Muscle layer of colon (tissue), 2 donors: Measurements from ENCODE around the gene SH3GL3.

Experiments
- H3K27ac ChIP-seq: one replicate; pipeline ENCODE4 v1.7.0; 2013; ENCODE audit warnings: low read depth, mild to moderate bottlenecking, low read length, moderate library complexity
- H3K27me3 ChIP-seq, 2 donors: one replicate each; pipeline ENCODE4 v1.7.0; 2013; ENCODE audit warnings: low read length in 2 of 2, mild to moderate bottlenecking in 2 of 2; ENCODE audit not compliant: insufficient read depth in 2 of 2, control insufficient read depth in 1 of 2
- H3K36me3 ChIP-seq: one replicate; pipeline ENCODE4 v1.7.0; 2013; ENCODE audit warnings: mild to moderate bottlenecking, low read length; ENCODE audit not compliant: insufficient read depth
- H3K4me1 ChIP-seq: one replicate; pipeline ENCODE4 v1.7.0; 2013; ENCODE audit warnings: mild to moderate bottlenecking, low read length; ENCODE audit not compliant: insufficient read depth
- H3K4me3 ChIP-seq, 2 donors: one replicate each; pipeline ENCODE4 v1.7.0; 2013; ENCODE audit warnings: low read length in 2 of 2, low read depth in 1 of 2, mild to moderate bottlenecking in 1 of 2, moderate library complexity in 1 of 2
- H3K9ac ChIP-seq: one replicate; pipeline ENCODE4 v1.7.0; 2013; ENCODE audit warnings: low read length
- H3K9me3 ChIP-seq: one replicate; pipeline ENCODE4 v1.7.0; 2013; ENCODE audit warnings: mild to moderate bottlenecking, low read length
- donor health status: abdominal sarcoma.
- donor health status: Adenocarcinoma of cecum.

SH3GL3 gene

DNA sequence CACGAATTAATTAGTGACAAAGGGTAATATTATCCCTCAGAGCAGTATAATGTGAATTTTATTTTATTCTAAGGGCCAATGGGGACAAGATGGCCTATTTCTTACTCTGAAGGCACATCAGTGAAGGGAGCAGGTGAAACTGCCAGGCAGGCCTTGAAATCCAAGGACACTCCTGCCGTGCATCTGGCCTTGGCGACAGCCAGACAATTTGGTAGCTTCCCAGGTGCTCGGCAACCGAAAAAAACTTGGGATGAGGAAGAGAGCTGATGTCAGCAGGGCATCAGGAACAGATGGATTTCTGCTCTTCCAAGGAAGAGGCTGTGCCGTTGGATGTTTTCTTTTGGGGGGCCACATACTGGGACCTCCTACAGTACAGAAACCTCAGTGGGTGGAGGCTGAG, 123.6 kb downstream of the SH3GL3 start:
- Histone ChIP-seq H3K36me3 (no peaks in the 10 kb centered on the region), H3K27ac (no peak overlapping the region), H3K27me3 (no peaks in the 10 kb centered on the region), H3K4me1 (peaks cover 5% of the 10 kb centered on the region), H3K9ac (no peak overlapping the region), H3K4me3 (no peak overlapping the region), H3K9me3 (no peaks in the 10 kb centered on the region)

GRCh38 chr15:83571820-83572707, 124.9 kb downstream of the SH3GL3 start:
- Histone ChIP-seq H3K36me3 (no peaks in the 10 kb centered on the region), H3K4me3 (no peak overlapping the region), H3K4me1 (no peaks in the 10 kb centered on the region), H3K9ac (no peak overlapping the region), H3K27ac (no peak overlapping the region), H3K27me3 (no peaks in the 10 kb centered on the region), H3K9me3 (no peaks in the 10 kb centered on the region)

DNA sequence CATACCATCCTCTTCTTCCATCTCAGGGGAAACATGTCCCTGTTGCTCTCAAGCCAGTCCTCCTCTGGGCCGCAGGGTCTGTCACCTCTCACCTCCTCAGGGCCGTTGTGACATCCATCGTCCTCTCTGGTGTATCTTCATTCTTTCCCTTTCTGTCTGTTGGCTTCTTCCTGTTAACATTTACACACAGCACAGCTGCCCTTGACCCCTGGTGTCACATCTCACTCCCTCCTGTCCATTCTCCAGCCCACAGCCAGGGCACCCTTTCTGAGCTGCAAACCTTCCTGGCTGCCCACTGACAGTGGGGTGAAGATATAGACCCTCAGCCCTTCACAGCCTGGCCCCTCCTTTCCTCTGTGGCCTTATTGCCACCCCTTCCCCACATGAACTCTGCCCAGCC, 127.2 kb downstream of the SH3GL3 start:
- Histone ChIP-seq H3K27ac (no peak overlapping the region), H3K27me3 (no peaks in the 10 kb centered on the region)

GRCh38 chr15:83578691-83579090, 131.6 kb downstream of the SH3GL3 start:
- Histone ChIP-seq H3K9ac (no peak overlapping the region), H3K36me3 (no peaks in the 10 kb centered on the region), H3K27me3 (no peaks in the 10 kb centered on the region), H3K9me3 (no peaks in the 10 kb centered on the region), H3K27ac (no peak overlapping the region), H3K4me1 (no peaks in the 10 kb centered on the region), H3K4me3 (no peak overlapping the region)

More for the DNA sequence above, 127.2 kb downstream of the SH3GL3 start:
- H3K4me1 ChIP-seq: no peaks in the 10 kb centered on the region
- no peak overlapping the region for H3K9ac ChIP-seq
- no peaks in the 10 kb centered on the region for H3K9me3 ChIP-seq
- no peak overlapping the region for H3K4me3 ChIP-seq
- no peaks in the 10 kb centered on the region for H3K36me3 ChIP-seq

GRCh38 chr15:83581381-83581780, 134.2 kb downstream of the SH3GL3 start:
- no peaks in the 10 kb centered on the region for H3K36me3 ChIP-seq
- H3K27ac ChIP-seq: no peak overlapping the region
- no peaks in the 10 kb centered on the region for H3K27me3 ChIP-seq
- no peak overlapping the region for H3K9ac ChIP-seq
- H3K9me3 ChIP-seq: no peaks in the 10 kb centered on the region
- H3K4me1 ChIP-seq: no peaks in the 10 kb centered on the region
- H3K4me3 ChIP-seq: no peak overlapping the region

- Histone ChIP-seq H3K36me3 (no peaks in the 10 kb centered on the region), H3K9ac (no peak overlapping the region), H3K4me3 (no peak overlapping the region), H3K27me3 (no peaks in the 10 kb centered on the region), H3K4me1 (no peaks in the 10 kb centered on the region), H3K27ac (no peak overlapping the region), H3K9me3 (no peaks in the 10 kb centered on the region)
These were observed 135.2 kb downstream of the SH3GL3 start for GRCh38 chr15:83582381-83582780.

- H3K36me3 ChIP-seq: no peaks in the 10 kb centered on the region
- no peaks in the 10 kb centered on the region for H3K9me3 ChIP-seq
- no peak overlapping the region for H3K4me3 ChIP-seq
- no peak overlapping the region for H3K27ac ChIP-seq
- no peaks in the 10 kb centered on the region for H3K4me1 ChIP-seq
- H3K9ac ChIP-seq: no peak overlapping the region
- H3K27me3 ChIP-seq: no peaks in the 10 kb centered on the region
These were observed 138.6 kb downstream of the SH3GL3 start for GRCh38 chr15:83585601-83586335.

DNA sequence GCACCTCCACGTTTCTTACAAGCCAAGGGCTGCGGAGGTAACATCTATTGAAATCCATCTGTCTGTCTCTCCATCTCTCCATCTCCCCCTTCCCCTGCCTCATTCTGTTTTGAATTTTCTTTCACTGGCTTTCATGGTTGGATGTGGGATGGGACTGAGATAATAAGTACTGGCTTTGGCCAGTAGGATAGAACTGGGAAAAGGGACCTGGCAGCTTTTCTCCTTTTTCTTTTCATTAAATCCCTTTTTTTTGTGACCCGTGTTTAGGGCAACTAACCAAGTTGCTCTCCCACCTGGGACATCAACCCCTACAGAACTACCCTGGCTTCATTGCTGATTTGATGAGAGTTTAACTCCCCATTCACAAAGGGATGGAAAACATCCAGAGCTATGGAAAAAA, 139.9 kb downstream of the SH3GL3 start:
- no peaks in the 10 kb centered on the region for H3K27me3 ChIP-seq
- no peak overlapping the region for H3K4me3 ChIP-seq
- H3K27ac ChIP-seq: no peak overlapping the region
- H3K9me3 ChIP-seq: no peaks in the 10 kb centered on the region
- no peak overlapping the region for H3K9ac ChIP-seq
- H3K36me3 ChIP-seq: no peaks in the 10 kb centered on the region
- no peaks in the 10 kb centered on the region for H3K4me1 ChIP-seq

- no peak overlapping the region for H3K27ac ChIP-seq
- no peaks in the 10 kb centered on the region for H3K4me1 ChIP-seq
- H3K4me3 ChIP-seq: no peak overlapping the region
- H3K9me3 ChIP-seq: no peaks in the 10 kb centered on the region
- no peak overlapping the region for H3K9ac ChIP-seq
- H3K27me3 ChIP-seq: no peaks in the 10 kb centered on the region
- no peaks in the 10 kb centered on the region for H3K36me3 ChIP-seq
These were observed 141.3 kb downstream of the SH3GL3 start for GRCh38 chr15:83588441-83588840.

GRCh38 chr15:83592370-83593040, 145.4 kb downstream of the SH3GL3 start:
- no peak overlapping the region for H3K9ac ChIP-seq
- H3K27ac ChIP-seq: no peak overlapping the region
- H3K9me3 ChIP-seq: no peaks in the 10 kb centered on the region
- no peaks in the 10 kb centered on the region for H3K27me3 ChIP-seq
- H3K36me3 ChIP-seq: no peaks in the 10 kb centered on the region
- H3K4me1 ChIP-seq: no peaks in the 10 kb centered on the region
- no peak overlapping the region for H3K4me3 ChIP-seq

DNA sequence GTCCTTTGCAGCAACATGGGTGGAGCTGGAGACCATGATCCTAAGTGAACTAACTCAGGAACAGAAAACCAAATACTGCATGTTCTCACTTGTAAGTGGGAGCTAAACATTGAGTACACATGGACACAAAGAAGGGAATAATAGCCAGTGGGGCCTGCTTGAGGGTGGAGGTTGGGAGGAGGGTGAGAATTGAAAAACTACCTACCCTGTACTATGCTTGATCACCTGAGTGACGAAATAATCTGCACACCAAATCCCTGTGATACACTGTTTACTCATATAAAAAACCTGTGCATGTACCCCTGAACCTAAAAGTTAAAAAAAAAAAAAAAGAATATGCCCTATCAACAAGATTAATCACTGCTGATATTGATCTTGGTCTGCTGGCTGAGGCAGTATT, 148.1 kb downstream of the SH3GL3 start:
- Histone ChIP-seq H3K27me3 (no peaks in the 10 kb centered on the region), H3K4me1 (no peaks in the 10 kb centered on the region), H3K36me3 (no peaks in the 10 kb centered on the region), H3K9me3 (no peaks in the 10 kb centered on the region), H3K27ac (no peak overlapping the region), H3K9ac (no peak overlapping the region), H3K4me3 (no peak overlapping the region)
